OCI-LY7 (cell line): ENCODE data around the gene ZNF831.

Experiments used
- EZH2phosphoT487 ChIP-seq: fragments of 200-600 bp; sonication (generic); IDR thresholded peaks from 2 replicates; pipeline ENCODE4 v1.6.1; 2018; ENCODE audit warnings: low read depth, borderline replicate concordance, mild to moderate bottlenecking, mixed run types, antibody characterized with exemption, low read length, moderate library complexity, mixed read lengths
- TF ChIP-seq, protein P1 (sequence below): fragments of 200-600 bp; sonication (generic); conservative IDR thresholded peaks from 2 replicates; pipeline ENCODE4 v1.5.1; 2014; ENCODE audit warnings: mild to moderate bottlenecking, antibody characterized with exemption, low read length, moderate library complexity, mixed read lengths

DNA sequence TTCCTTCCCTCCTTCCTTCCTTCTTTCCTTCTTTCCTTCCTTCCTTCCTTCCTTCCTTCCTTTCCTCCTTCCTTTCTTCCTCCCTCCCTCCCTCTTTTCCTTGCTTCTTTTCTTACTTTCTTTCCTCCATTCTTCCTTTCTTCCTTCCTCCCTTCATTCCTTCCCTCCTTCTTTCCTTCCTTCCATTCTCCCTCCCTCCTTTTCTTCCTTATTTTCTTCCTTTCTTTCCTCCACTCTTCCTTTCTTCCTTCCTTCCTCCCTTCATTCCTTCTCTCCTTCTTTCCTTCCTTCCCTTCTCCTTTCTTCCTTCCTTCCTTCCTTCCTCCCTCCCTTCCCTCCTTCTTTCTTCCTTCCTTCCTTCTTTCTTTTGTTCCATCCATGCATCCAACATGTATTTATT lies 101.7 kb downstream of the ZNF831 start:
- TF ChIP-seq, protein P1, sequence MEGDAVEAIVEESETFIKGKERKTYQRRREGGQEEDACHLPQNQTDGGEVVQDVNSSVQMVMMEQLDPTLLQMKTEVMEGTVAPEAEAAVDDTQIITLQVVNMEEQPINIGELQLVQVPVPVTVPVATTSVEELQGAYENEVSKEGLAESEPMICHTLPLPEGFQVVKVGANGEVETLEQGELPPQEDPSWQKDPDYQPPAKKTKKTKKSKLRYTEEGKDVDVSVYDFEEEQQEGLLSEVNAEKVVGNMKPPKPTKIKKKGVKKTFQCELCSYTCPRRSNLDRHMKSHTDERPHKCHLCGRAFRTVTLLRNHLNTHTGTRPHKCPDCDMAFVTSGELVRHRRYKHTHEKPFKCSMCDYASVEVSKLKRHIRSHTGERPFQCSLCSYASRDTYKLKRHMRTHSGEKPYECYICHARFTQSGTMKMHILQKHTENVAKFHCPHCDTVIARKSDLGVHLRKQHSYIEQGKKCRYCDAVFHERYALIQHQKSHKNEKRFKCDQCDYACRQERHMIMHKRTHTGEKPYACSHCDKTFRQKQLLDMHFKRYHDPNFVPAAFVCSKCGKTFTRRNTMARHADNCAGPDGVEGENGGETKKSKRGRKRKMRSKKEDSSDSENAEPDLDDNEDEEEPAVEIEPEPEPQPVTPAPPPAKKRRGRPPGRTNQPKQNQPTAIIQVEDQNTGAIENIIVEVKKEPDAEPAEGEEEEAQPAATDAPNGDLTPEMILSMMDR, result no peak
- no peak for TF ChIP-seq EZH2phosphoT487
